ENCODE measurements around the gene SMG5. TPM values are rescaled to one million over a fixed set of nuclear protein-coding genes. Genes with fewer than 3 reads are reported as not detected.

The SMG5 gene
- polyA plus RNA-seq, 3 donors: 4.4 to 72.4 (median 7.0) TPM

GRCh38 chr1:156242738-156243137 lies 39.9 kb downstream of the SMG5 start:
- Histone ChIP-seq H3K4me3 (replicated peaks in 1 of 3; ENCODE audit: low read depth in 2 of 3, low read length in 3 of 3) (no peak overlapping the region), H3K79me2 (ENCODE audit: insufficient read depth, low read length) (no peaks in the 10 kb centered on the region), H4K20me1 (ENCODE audit: insufficient read depth, low read length) (peaks cover 19% of the 10 kb centered on the region), H3K27me3 (ENCODE audit: control insufficient read depth in 2 of 2, insufficient read depth in 2 of 2, low read length in 2 of 2) (peaks cover 10 to 31% of the 10 kb centered on the region in 2 donors), H3K4me2 (replicated peaks; ENCODE audit: extremely low read depth, low read length, poor library complexity, severe bottlenecking) (no peak overlapping the region), H3K9me3 (replicated peaks in 1 of 2; ENCODE audit: control insufficient read depth in 1 of 2, insufficient read depth in 1 of 2, low read length in 2 of 2) (peaks cover 0 to 12% of the 10 kb centered on the region in 2 donors), H3K36me3 (replicated peaks in 1 of 2; ENCODE audit: control insufficient read depth in 1 of 2, insufficient read depth in 2 of 2, low read length in 2 of 2) (peaks cover 27 to 33% of the 10 kb centered on the region in 2 donors), H3K4me1 (ENCODE audit: control insufficient read depth in 1 of 2, insufficient read depth in 2 of 2, low read length in 2 of 2) (peaks cover 9 to 14% of the 10 kb centered on the region in 2 donors), H3K27ac (ENCODE audit: low read depth in 1 of 2, low read length in 2 of 2) (no peak overlapping the region), H2AFZ (ENCODE audit: insufficient read depth, low read depth, low read length, poor library complexity, severe bottlenecking) (no peak overlapping the region), H3K9ac (ENCODE audit: insufficient read depth, low read length, poor library complexity, severe bottlenecking) (no peak overlapping the region)
- intact Hi-C loops (cut with micrococcal nuclease): no loop called here
- H3K27ac Mint-ChIP-seq: no peak overlapping the region
- DNase-seq: no peak
- peaks cover 21 to 40% (median 35%) of the 10 kb centered on the region in 3 donors for H3K27me3 Mint-ChIP-seq (ENCODE audit: low read depth in 3 of 3)
- WGBS (ENCODE audit: insufficient coverage): 99% methylated on average over 10 of the region's 10 CpGs
- H3K36me3 Mint-ChIP-seq: peaks cover 40 to 44% of the 10 kb centered on the region in 2 donors
- no peak for TF ChIP-seq CTCF (IDR thresholded peaks at IDR 0.05)
- peaks cover 14% of the 10 kb centered on the region for H3K4me1 Mint-ChIP-seq
- peaks cover 0 to 9% (median 0%) of the 10 kb centered on the region in 7 donors for H3K9me3 Mint-ChIP-seq
- H3K4me3 Mint-ChIP-seq: no peak overlapping the region

GRCh38 chr1:156241926-156242325 lies 40.7 kb downstream of the SMG5 start, which contains the start of gene BGLAP:
BGLAP (plus strand) TSS chr1:156242184; CDS start chr1:156242232, 48 bp downstream.
- H3K27me3 Mint-ChIP-seq (ENCODE audit: low read depth in 3 of 3): peaks cover 19 to 35% (median 33%) of the 10 kb centered on the region in 3 donors
- H3K9me3 Mint-ChIP-seq: peaks cover 0 to 9% (median 0%) of the 10 kb centered on the region in 7 donors
- Histone ChIP-seq H4K20me1 (ENCODE audit: insufficient read depth, low read length) (peaks cover 11% of the 10 kb centered on the region), H3K79me2 (ENCODE audit: insufficient read depth, low read length) (no peaks in the 10 kb centered on the region), H3K4me1 (ENCODE audit: control insufficient read depth in 1 of 2, insufficient read depth in 2 of 2, low read length in 2 of 2) (peaks cover 9 to 14% of the 10 kb centered on the region in 2 donors), H3K27ac (ENCODE audit: low read depth in 1 of 2, low read length in 2 of 2) (no peak within 1 kb of the TSS), H2AFZ (ENCODE audit: insufficient read depth, low read depth, low read length, poor library complexity, severe bottlenecking) (no peak within 1 kb of the TSS), H3K4me3 (replicated peaks in 1 of 3; ENCODE audit: low read depth in 2 of 3, low read length in 3 of 3) (no peak within 1 kb of the TSS), H3K36me3 (replicated peaks in 1 of 2; ENCODE audit: control insufficient read depth in 1 of 2, insufficient read depth in 2 of 2, low read length in 2 of 2) (peaks cover 33 to 41% of the 10 kb centered on the region in 2 donors), H3K9ac (ENCODE audit: insufficient read depth, low read length, poor library complexity, severe bottlenecking) (peak within 1 kb of the TSS; percentile 4), H3K27me3 (ENCODE audit: control insufficient read depth in 2 of 2, insufficient read depth in 2 of 2, low read length in 2 of 2) (peaks cover 10 to 27% of the 10 kb centered on the region in 2 donors), H3K9me3 (replicated peaks in 1 of 2; ENCODE audit: control insufficient read depth in 1 of 2, insufficient read depth in 1 of 2, low read length in 2 of 2) (peaks cover 0 to 12% of the 10 kb centered on the region in 2 donors), H3K4me2 (replicated peaks; ENCODE audit: extremely low read depth, low read length, poor library complexity, severe bottlenecking) (no peak within 1 kb of the TSS)
- 45% methylated on average over 6 of the region's 14 CpGs for WGBS (ENCODE audit: insufficient coverage)
- no peak for DNase-seq
- peaks cover 46 to 52% of the 10 kb centered on the region in 2 donors for H3K36me3 Mint-ChIP-seq
- H3K4me1 Mint-ChIP-seq: peaks cover 14% of the 10 kb centered on the region
- TF ChIP-seq CTCF (IDR thresholded peaks at IDR 0.05): no peak
- no peak within 1 kb of the TSS for H3K27ac Mint-ChIP-seq
- no peak within 1 kb of the TSS for H3K4me3 Mint-ChIP-seq
- intact Hi-C loops (cut with micrococcal nuclease): no loop called here

Measured in CD14-positive monocyte (primary cell).